Left kidney (tissue), 2 donors: Measurements from ENCODE around the gene DAB2IP. TPM values are rescaled to one million over a fixed set of nuclear protein-coding genes. Genes with fewer than 3 reads are reported as not detected.
"Not testable (repeated sequence)": the region's sequence is repeated elsewhere in the genome, so short reads cannot be mapped to it uniquely, and the experiment has no call there.

ENCODE experiments used
- DNase-seq: peaks from one replicate; pipeline ENCODE4 v3.0.0-alpha.2; 2013
- polyA plus RNA-seq: library from polyadenylated mRNA; unstranded; fragments of 120-200 nt; gene quantifications from one replicate; pipeline ENCODE4 v1.2.1, GENCODE V29; 2013; ENCODE audit not compliant: insufficient read length

The DAB2IP gene
- polyA plus RNA-seq, 1 donor, result 42.5 TPM

DNA sequence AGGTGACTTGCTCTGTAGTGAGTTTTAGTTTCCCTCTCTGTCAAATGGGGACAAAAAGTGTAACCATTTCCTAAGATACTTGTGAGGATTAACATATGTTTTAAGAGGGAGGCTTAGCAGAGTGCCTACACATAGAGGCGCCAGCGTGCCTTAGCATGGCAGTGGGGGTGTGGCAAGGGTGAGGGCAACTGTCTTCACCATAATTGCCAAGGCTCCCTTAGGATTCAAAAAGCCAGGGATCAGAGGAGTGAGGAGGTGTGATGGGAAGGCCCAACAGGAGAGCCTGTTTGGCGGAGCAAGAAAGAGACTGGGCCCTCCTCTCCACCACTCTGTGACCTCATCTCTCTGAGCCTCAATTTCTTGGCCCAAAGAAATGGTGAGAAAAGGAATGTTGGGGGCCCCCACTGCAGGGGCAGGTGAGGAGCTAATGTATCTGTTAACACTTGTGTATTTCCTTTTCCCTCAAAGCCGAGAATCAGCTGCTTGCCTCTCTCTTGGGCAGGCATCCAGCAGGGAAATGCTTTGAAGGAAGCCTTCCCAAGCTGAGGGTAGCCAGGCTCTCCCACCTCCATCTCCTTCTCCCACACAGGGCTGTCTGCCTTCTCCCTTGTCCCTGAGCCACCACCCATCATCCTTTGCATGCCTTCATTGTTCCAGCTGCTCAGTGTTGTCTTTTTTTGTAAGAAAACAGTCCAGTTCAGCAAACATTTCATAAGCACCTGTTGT is 76.0 kb downstream of the DAB2IP start:
- DNase-seq, result no peak

DNA sequence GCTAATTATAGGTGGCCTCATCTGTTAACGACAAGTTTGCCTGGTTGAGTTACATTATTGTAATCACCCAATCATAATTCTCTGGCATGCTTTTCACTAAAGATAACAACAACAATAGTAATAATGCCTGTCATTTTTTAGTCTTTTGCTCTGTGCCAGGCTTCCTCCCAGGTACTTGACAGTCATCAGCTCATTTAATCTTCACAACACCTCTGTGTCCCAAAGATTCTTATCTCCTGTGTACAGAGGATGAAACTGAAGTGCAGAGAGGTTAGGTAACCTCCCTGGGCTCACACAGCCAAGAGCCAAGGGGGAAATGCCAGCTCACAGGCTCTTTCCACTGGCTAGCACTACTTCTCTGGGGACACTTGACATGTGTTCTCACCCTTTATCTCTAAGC is 77.5 kb downstream of the DAB2IP start:
- DNase-seq, result no peak

GRCh38 chr9:121729769-121730562 is 78.5 kb downstream of the DAB2IP start:
- no peak for DNase-seq

GRCh38 chr9:121731090-121731489 is 79.7 kb downstream of the DAB2IP start:
- no peak for DNase-seq

DNA sequence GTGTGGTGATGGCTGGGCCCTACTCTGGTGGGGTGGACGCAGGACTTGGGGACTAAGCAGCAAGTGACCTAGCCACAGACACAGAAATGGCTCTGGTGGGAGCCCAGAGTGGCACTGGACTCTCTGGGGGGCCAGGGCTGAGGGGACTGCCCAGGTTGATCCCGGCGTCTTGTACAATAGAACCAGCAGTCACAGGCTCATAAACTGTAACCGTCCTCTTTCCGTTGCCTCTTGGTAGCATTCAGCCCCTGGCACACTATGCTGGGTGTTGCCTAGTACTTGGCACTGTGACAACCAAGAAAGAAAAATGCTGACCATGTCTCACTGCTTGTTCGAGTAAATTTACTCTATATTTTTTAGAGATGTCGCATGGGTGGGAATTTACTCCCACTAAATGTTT is 80.5 kb downstream of the DAB2IP start:
- DNase-seq, result no peak

DNA sequence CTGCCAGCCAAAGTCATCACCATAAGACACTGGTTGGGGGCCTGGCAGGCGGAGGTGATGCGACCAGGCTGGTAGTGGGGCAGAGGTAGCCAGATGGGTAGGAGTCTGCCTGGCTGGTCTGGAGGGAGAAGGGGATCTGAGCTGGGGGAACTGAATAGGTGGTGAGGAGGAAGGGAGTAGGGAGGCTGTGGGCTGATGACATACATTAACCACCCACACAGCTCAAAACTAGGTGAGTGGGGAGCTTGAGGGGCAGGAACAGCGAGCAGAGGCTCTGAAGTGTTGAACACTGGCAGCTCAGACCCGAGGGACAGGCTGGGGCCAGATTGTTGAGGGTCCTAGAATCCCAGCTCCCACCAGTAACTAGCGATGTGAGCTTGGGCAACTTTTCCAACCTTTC is 81.0 kb downstream of the DAB2IP start:
- no peak for DNase-seq

- DNase-seq, result no peak
These were observed 81.5 kb downstream of the DAB2IP start for GRCh38 chr9:121732886-121733285.

DNA sequence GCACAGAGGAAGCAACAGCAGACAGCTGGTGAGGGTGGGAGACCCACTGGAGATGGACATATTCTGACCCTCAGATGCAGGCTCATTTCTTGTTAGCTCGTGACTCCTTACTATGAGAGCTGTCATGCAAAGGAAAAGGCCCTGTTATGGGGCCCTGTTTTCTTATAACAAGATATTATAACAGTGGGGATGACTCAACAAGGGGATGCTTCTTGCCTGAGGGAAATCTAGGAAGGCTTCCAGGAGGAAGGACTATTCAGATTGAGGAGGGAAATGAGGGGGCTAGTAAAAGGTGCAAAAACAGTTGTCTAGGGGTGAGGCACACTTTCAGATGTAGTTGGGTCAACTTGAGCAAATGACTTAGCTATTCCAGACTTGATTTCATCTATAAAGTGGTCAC is 83.0 kb downstream of the DAB2IP start:
- no peak for DNase-seq

DNA sequence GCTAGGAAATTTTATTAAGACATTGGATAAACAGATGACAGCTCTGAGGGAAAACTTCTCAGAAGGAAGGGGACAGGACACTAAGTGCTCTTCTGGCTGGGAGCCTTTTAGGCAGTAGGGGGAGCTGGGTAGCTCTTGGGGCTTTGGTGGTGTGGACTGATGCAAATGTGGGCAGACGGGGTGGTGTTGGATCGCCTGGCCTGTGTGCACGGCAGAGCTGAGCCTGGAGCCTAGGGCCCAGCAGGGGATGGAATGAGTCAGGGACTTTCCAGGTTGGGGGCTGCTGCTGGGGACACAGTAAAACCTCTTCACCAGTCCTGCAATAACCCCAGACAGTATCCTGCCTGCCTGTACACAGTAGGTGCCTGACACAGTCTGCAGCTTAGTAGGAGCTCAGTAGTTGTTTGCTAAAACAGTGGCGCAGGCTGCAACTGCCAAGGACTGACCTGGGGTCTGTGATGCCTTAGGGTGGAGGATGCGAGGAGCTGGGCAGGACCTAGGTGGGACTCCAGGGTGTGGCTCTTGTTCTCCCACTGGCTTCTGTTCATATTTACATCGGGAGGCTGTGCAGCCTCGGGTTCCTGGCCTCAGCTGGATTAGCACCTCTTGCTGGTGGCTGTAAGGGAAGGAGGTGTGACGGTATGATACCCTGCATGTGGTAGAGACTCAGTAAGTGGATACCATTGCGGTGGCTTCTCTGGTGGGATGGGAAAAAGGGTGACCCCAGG is 83.8 kb downstream of the DAB2IP start:
- no peak for DNase-seq

GRCh38 chr9:121735793-121736770 is 84.6 kb downstream of the DAB2IP start:
- peak; percentile 71 for DNase-seq

- DNase-seq, result no peak
These were observed 85.6 kb downstream of the DAB2IP start for GRCh38 chr9:121736934-121737462.

GRCh38 chr9:121737481-121737931 is 86.1 kb downstream of the DAB2IP start:
- DNase-seq, result no peak

DNA sequence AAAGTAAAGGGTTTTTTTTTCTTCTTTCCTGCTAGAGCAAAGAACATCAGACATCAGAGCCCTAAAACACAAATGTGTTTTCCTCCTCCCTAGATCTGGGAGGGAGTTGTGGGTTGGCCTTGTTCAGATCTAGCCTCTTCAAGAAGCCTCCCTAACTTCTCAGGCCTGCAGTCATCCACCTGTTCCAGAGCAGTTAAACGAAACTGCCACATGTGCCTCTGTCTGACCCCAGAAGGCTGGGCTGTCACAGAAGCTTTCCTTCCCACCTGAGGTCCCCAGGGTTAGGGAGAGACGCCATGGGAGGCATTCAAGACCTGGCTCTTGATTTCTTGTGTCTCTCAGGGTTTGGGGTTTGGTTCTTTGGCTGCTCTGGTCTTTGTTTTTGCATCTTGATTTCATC is 87.0 kb downstream of the DAB2IP start:
- DNase-seq, result no peak

DNA sequence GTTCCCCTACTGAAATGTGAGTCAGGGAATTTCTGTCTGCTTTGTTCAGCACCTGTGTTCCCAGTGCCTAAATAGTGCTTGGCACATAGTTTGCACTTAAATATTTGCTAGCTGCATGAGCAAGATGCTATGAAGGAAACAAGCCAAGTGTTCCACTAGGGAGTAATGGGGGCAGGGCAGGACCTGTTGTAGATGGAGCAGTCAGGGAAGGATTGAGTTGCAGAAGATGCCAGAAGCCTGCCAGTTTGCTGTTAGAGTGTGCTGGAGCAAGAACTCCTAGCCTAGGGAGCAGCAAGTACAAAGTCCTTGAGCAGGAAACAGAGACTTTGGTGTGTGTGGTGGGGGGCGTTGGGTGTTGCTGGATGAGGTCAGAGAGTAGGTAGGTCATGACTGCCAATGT is 87.5 kb downstream of the DAB2IP start:
- no peak for DNase-seq

DNA sequence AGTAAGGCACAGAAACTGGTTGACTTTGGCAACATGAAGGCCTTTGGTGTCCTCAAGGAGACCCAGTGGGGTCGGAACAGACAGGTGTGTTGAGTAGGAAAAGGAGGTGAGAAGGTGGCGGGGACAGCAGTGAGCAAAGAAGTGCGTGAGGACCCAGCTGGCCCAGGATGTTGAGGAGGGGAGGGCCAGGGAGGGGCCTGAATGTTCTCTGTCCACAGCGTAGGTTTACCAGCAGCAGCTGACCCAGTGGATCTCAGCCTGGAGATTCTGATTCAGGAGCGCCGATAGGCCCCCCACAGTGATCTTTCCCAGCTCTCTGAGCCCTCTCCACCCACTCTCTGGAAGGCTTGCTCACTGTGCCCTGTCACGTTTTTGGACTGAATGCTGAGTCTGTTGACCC is 88.5 kb downstream of the DAB2IP start:
- DNase-seq, result no peak

DNA sequence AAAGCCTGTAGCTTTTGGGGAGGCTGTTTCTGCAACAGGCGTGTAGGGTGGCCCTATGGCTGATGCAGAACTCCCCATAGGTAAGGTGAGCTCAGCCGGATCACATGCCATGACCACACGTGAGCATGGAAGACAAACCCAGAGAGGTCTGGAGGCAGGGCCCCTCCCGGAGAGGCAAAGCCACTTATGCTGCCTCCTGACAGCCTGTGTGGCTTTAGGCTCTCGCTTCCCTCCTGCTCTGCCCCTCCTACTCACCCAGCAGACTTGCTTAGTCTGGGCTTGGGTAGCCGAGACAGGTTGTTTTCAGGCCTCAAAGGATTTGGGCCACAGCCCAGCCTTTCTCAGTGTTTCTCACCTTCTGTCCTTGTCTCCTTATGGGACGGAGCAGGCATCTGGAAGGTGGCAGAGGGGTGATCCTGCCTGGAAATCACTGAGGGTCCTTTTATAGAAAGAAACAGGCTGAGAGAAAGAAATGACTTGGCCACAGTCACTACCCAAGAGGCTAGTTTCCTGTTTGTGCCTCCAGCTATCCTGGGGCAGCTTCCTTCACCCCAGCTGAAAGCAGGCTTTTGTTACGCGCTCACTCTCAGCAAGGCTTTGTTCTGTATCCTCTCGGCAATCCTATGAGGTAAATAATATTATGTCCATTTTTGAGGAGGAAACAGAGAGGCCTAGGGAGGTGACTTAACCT is 89.9 kb downstream of the DAB2IP start:
- no peak for DNase-seq

DNA sequence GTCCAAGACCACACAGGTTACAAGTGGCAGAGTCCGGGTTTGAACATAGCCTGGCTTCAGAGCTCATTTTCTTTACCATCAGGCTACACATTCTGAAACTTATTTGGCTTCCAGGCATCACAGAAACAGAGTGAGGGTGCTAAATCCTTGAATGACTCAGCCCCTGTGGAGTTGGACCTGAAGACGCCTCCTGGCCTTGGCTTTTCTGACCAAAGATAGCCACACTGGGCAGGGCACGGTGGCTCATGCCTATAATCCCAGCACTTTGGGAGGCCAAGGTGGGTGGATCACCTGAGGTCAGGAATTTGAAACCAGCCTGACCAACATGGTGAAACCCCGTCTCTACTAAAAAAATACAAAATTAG is 90.5 kb downstream of the DAB2IP start:
- DNase-seq, result not testable (repeated sequence)

GRCh38 chr9:121742923-121743322 is 91.5 kb downstream of the DAB2IP start:
- no peak for DNase-seq

GRCh38 chr9:121743441-121744001 is 92.1 kb downstream of the DAB2IP start:
- DNase-seq, result peak; percentile 59

- no peak for DNase-seq
These were observed 92.7 kb downstream of the DAB2IP start for GRCh38 chr9:121744002-121744686.
